Right atrium auricular region (tissue), 2 donors: ENCODE results near the gene HDAC10. TPM values are rescaled to one million over a fixed set of nuclear protein-coding genes. Genes with fewer than 3 reads are reported as not detected.

Experiments
- DNase-seq: peaks from one replicate; pipeline ENCODE4 v3.0.0-alpha.2; 2019; ENCODE audit warnings: low spot score
- H3K27ac ChIP-seq, 2 donors: fragments of 200-600 bp; sonication (generic); 1 replicate in 1 of 2; 2 replicates in 1 of 2; pipeline ENCODE4 v1.5.1; 2016 to 2019
- H3K27me3 ChIP-seq, 2 donors: fragments of 200-600 bp; sonication (generic); one replicate each; pipeline versions ENCODE4 v1.5.1 to v1.6.0; 2017 to 2019
- H3K36me3 ChIP-seq: fragments of 200-600 bp; sonication (generic); one replicate; pipeline ENCODE4 v1.5.1; 2016
- H3K4me1 ChIP-seq, 2 donors: fragments of 200-600 bp; sonication (generic); one replicate each; pipeline versions ENCODE4 v1.5.1 to v1.6.0; 2017 to 2019
- H3K4me3 ChIP-seq, 2 donors: fragments of 200-600 bp; sonication (generic); 1 replicate in 1 of 2; 2 replicates in 1 of 2; pipeline ENCODE4 v1.5.1; 2017 to 2019; ENCODE audit warnings: mild to moderate bottlenecking in 1 of 2, moderate library complexity in 1 of 2
- H3K9me3 ChIP-seq, 2 donors: fragments of 200-600 bp; sonication (generic); one replicate each; pipeline ENCODE4 v1.5.1; 2019
- CTCF ChIP-seq, 2 donors: fragments of 200-600 bp; sonication (generic); IDR thresholded peaks; one replicate each; pipeline ENCODE4 v1.5.1; 2019; ENCODE audit warnings: antibody characterized with exemption in 2 of 2
- total RNA-seq, 2 donors: library from RNA; depleted of rRNA; stranded (reverse); fragments of >200 nt; gene quantifications; one replicate each; pipeline ENCODE4 v1.1.0, GENCODE V29; 2016

The HDAC10 gene
- total RNA-seq, 2 donors from 2014 or later = 6.7 to 9.1 TPM

GRCh38 chr22:50264946-50265669 lies 14.0 kb upstream of the HDAC10 start:
- H3K9me3 ChIP-seq = no peaks in the 10 kb centered on the region
- H3K4me1 ChIP-seq = peaks cover 0 to 59% of the 10 kb centered on the region in 2 donors
- no peaks in the 10 kb centered on the region for H3K36me3 ChIP-seq
- no peak for TF ChIP-seq CTCF (IDR thresholded peaks at IDR 0.05)
- H3K4me3 ChIP-seq = no peak overlapping the region
- no peaks in the 10 kb centered on the region for H3K27me3 ChIP-seq
- DNase-seq = no peak
- no peak overlapping the region for H3K27ac ChIP-seq

- Histone ChIP-seq H3K4me3 (no peak overlapping the region), H3K27ac (no peak overlapping the region), H3K9me3 (no peaks in the 10 kb centered on the region), H3K36me3 (no peaks in the 10 kb centered on the region), H3K27me3 (no peaks in the 10 kb centered on the region), H3K4me1 (peaks cover 0 to 55% of the 10 kb centered on the region in 2 donors)
- no peak for TF ChIP-seq CTCF (IDR thresholded peaks at IDR 0.05)
- no peak for DNase-seq
Observed at GRCh38 chr22:50264104-50264745, 13.2 kb upstream of the HDAC10 start.

GRCh38 chr22:50262973-50263617 lies 12.0 kb upstream of the HDAC10 start:
- Histone ChIP-seq H3K4me1 (peaks cover 0 to 55% of the 10 kb centered on the region in 2 donors), H3K27me3 (no peaks in the 10 kb centered on the region)
- no peak for TF ChIP-seq CTCF (IDR thresholded peaks at IDR 0.05)

GRCh38 chr22:50262460-50262911 lies 11.4 kb upstream of the HDAC10 start:
- Histone ChIP-seq H3K27ac (no peak overlapping the region), H3K36me3 (no peaks in the 10 kb centered on the region)

More at GRCh38 chr22:50262973-50263617, 12.0 kb upstream of the HDAC10 start:
- H3K4me3 ChIP-seq = no peak overlapping the region
- no peak overlapping the region for H3K27ac ChIP-seq
- H3K36me3 ChIP-seq = no peaks in the 10 kb centered on the region
- DNase-seq = no peak
- H3K9me3 ChIP-seq = no peaks in the 10 kb centered on the region

More at GRCh38 chr22:50262460-50262911, 11.4 kb upstream of the HDAC10 start:
- Histone ChIP-seq H3K27me3 (no peaks in the 10 kb centered on the region), H3K4me1 (peaks cover 0 to 55% of the 10 kb centered on the region in 2 donors), H3K9me3 (no peaks in the 10 kb centered on the region), H3K4me3 (no peak overlapping the region)
- TF ChIP-seq CTCF (IDR thresholded peaks at IDR 0.05) = no peak
- no peak for DNase-seq
